Activated gamma-delta T cell (primary cell): ENCODE results near the gene TUBE1.

ENCODE experiments used
- DNase-seq: peaks from one replicate; lab custom pipeline; 2025; lab: John Stamatoyannopoulos, UW

The TUBE1 gene

DNA sequence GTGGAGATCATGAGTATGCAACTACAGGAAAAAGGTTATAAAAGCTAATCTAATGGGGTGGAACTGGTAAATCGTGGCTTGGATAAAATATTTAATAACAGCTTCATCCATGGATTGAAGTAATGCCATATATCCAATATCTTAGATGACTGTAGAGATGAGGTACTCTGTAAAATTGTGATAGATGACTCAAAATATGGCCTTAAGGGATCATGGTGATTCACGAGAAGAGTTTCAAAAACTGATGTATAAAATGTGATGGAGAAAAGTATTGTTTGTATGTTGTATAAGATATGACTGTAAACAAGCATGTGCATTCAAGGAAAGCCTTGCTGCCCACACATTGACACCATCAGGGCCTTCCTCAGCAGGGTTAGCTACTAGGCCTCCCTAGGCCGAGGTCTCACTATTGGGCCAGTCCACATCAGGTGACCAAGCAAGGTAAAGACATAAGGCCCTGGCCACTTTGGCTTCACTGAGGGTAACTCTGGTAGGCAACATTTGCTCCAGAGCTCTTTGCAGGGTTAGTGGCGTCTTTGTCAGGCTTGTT is 51.1 kb downstream of the TUBE1 start:
- no peak for DNase-seq

DNA sequence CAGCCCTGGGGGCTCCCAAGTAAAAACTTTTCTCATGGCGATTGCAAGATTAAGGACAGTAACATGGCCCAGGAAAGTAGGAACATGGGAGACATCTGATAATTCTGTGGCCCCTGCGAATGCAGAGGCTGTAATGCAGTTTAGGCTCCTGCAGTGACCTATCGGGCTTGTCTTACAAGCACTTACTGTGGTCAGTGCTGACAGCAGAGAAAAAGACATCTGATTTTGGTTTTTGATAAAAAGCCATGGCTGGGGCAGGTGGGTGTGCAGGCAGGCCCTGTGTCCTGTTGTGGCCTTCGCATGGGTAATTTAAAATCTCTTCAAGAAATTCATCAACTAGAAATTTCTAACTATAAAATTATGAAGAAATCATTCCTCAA is 52.7 kb downstream of the TUBE1 start:
- no peak for DNase-seq

GRCh38 chr6:112033791-112034615 is 53.3 kb downstream of the TUBE1 start:
- no peak for DNase-seq

DNA sequence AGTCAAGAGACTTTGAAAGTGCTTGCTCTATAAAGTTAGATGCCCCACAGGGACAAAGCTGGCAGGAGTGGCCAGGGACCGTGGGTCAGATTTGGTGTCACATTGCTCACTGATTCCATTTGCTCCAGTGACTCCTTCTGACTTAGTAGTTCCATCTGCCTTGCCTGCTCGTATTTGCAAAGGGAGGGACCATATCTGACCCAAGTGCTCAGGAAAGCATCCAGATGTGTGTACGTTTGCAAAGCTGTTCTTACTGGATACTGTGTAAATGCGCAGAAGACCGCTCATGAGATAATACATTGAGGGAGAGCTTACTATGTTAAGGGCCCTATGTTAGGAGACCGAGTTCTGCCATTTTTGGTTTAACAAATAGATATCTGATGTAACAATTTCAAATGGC is 54.6 kb downstream of the TUBE1 start:
- DNase-seq = no peak

DNA sequence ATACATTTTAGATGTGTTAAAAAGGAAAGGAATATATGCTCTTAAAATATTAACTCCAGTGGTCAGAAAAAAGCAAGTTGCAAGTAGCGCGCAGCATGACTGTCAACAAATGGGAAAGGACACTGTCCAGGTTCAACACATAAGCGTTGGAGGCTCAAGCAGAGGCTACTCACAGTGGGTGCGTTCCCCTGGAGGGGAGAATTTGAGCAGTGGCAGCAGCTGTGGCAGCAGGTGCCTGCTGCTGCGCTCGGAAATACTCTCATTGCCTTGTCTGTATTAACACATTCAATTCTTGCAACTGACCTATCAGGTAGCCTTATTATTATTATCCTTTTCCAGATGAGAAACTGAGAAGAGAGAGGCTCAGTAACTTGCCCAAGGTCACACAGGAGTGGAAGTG is 55.3 kb downstream of the TUBE1 start:
- DNase-seq = no peak

DNA sequence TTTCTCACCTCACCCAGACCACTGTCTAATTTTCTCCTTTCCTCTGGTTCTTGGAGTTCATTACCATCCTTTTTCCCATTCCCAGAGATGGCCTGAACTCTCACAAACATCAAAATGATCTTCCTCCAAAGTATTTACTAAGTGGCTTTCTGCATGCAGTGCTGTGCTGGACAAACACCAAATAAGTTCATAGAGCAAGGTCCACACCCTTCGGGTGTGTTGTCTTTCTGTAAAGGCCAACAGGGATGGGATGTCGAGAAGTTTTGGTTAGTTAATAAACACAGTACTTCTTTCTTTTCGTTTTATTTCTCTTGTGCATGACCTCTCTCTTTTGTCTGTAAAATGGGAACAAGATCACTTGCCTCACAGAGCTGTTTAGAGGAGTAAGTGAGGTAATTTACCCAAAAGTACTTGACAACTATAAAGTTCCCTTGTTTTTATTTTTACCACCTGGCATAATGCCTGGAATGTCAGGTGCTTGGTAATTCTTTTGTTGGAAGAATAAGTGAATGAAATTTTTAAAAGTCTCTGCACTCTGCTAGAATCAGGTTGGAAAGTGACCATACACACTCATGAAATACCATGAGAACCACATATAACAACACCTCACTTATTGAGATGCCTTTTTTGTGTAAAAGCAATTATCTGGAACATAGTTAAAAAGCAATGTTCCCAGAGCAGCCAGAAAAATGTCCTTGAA is 56.2 kb downstream of the TUBE1 start:
- no peak for DNase-seq

- DNase-seq = no peak
Measured at GRCh38 chr6:112030206-112030960, 56.9 kb downstream of the TUBE1 start.

DNA sequence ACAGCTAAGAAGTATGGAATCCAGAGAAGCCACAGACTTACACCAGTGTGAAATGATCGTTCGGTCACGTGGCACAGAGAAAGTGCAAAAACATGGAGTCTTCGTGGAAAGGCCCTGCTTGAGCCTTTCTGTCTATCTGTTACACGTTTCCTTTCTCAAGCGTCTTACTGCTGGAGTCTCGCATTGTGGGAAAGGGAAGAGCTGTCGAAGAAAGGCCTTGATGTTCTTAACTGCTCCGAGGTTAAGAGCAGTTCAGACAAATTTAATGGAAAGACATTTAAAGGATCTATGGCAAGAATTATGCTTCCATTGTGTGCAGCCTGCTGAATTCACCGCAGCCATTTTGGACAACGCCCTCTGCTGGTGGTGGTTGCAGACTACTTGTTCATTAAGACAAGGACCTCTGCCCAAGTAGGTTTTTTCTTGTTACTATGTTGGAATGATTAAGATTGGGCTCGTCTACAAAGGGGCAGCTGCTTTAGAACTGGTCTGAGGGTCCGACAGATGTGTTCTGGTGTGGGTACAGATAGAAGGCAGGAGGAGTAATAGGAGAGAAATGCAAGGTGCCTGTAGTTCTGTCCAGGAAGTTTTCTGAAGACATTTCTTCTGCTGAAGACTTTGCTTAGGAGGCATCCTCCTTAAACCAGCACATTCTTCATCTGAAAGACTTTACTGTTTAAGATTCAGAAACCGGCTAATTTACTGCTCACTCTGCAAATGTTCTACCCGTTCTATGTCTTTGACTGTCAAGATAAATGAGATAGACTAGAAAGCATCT is 58.0 kb downstream of the TUBE1 start:
- DNase-seq = no peak

- DNase-seq = no peak
Measured at GRCh38 chr6:112027942-112028674, 59.2 kb downstream of the TUBE1 start.

DNA sequence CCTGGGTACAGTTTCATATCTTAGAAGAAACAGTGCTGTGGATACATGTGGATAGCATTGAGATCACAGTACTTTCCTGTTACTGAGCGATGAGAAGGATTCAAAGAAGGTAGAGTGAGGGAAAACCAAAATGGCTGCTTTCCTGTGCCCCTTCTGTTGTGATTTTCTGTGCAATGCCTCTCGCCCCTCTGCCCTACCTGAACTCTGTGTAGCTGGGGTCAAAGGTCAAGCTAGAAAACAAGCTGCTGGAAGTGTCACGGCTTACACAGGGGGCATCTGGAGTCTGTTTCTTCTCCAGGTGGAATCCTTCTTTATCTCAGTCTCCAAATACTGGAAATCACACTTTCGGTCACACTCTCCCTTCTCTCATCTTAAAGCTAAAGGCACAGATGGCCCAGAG is 60.3 kb downstream of the TUBE1 start:
- no peak for DNase-seq

DNA sequence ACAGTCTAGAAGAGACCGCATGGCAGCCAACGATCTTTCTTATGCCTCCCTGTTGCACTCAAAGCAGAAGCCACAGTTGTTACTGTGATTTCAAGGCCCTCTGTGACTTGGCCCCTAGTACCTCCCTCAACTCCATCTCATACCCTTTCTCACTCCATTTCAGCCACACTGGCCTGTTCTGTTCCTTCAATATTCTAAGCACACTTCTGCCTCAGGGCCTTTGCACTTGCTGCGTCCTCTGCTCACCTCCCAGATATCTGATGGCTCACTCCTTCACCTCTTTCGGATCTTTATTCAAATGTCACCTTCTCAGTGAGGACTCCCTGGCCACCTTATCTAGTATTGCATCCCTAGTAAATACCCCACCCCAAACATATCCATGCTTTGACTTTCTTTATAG is 62.8 kb downstream of the TUBE1 start:
- DNase-seq = no peak

- DNase-seq = no peak
Measured at GRCh38 chr6:112022749-112023148, 64.5 kb downstream of the TUBE1 start.

- DNase-seq = no peak
Measured at GRCh38 chr6:112021691-112022310, 65.5 kb downstream of the TUBE1 start.
